ENCODE measurements around the gene NOL9.

NOL9 gene

GRCh38 chr1:6590046-6590445 lies 35.7 kb upstream of the NOL9 start:
- no peak for DNase-seq (ENCODE audit: low read depth, low spot score)

GRCh38 chr1:6588893-6589520 lies 34.7 kb upstream of the NOL9 start:
- no peak for DNase-seq (ENCODE audit: low read depth, low spot score)

- DNase-seq (ENCODE audit: low read depth, low spot score), result no peak
Measured at GRCh38 chr1:6588128-6588892, 34.0 kb upstream of the NOL9 start.

GRCh38 chr1:6587261-6588005 lies 33.1 kb upstream of the NOL9 start:
- no peak for DNase-seq (ENCODE audit: low read depth, low spot score)

GRCh38 chr1:6586404-6586816 lies 32.1 kb upstream of the NOL9 start:
- DNase-seq (ENCODE audit: low read depth, low spot score), result no peak

- DNase-seq (ENCODE audit: low read depth, low spot score), result no peak
Measured at GRCh38 chr1:6585841-6586240, 31.5 kb upstream of the NOL9 start.

- no peak for DNase-seq (ENCODE audit: low read depth, low spot score)
Measured at GRCh38 chr1:6585081-6585722, 30.9 kb upstream of the NOL9 start.

- DNase-seq (ENCODE audit: low read depth, low spot score), result no peak
Measured at GRCh38 chr1:6584126-6585080, 30.1 kb upstream of the NOL9 start.

GRCh38 chr1:6582370-6582769 lies 28.1 kb upstream of the NOL9 start:
- DNase-seq (ENCODE audit: low read depth, low spot score), result no peak

GRCh38 chr1:6581561-6582305 lies 27.4 kb upstream of the NOL9 start:
- no peak for DNase-seq (ENCODE audit: low read depth, low spot score)

- DNase-seq (ENCODE audit: low read depth, low spot score), result peak; percentile 50
Measured at GRCh38 chr1:6580593-6581409, 26.5 kb upstream of the NOL9 start.

GRCh38 chr1:6580119-6580592 lies 25.8 kb upstream of the NOL9 start:
- no peak for DNase-seq (ENCODE audit: low read depth, low spot score)

- DNase-seq (ENCODE audit: low read depth, low spot score), result peak; percentile 99
Measured at GRCh38 chr1:6579374-6580118, 25.2 kb upstream of the NOL9 start, which contains the start of gene ZBTB48. ZBTB48 (plus strand) TSS chr1:6579994; CDS start chr1:6580610, 616 bp downstream.

GRCh38 chr1:6578624-6579373 lies 24.5 kb upstream of the NOL9 start:
- no peak for DNase-seq (ENCODE audit: low read depth, low spot score)

- no peak for DNase-seq (ENCODE audit: low read depth, low spot score)
Measured at GRCh38 chr1:6577831-6578525, 23.7 kb upstream of the NOL9 start.

- no peak for DNase-seq (ENCODE audit: low read depth, low spot score)
Measured at GRCh38 chr1:6574818-6575217, 20.5 kb upstream of the NOL9 start.

- no peak for DNase-seq (ENCODE audit: low read depth, low spot score)
Measured at GRCh38 chr1:6574025-6574620, 19.8 kb upstream of the NOL9 start.
